ENCODE results near the gene S1PR3. TPM values are rescaled to one million over a fixed set of nuclear protein-coding genes. Genes with fewer than 3 reads are reported as not detected.

Gene S1PR3
- total and polyA plus RNA-seq, 9 of the 15 experiments (the other 6 are each of a cell fraction or from before 2014, with no cell fraction given) = 0.03 to 2.0 (median 0.29) TPM

GRCh38 chr9:89005323-89005722 lies 14.1 kb downstream of the S1PR3 start (continued):
- TF ChIP-seq ZBTB1 (CRISPR knock-in tag; IDR thresholded peaks at IDR 0.05; ENCODE audit: borderline replicate concordance, low read depth) (no peak), ZNF23 (CRISPR knock-in tag; IDR thresholded peaks at IDR 0.05) (no peak), ZNF174 (CRISPR knock-in tag; IDR thresholded peaks at IDR 0.05) (no peak), PRDM10 (IDR thresholded peaks at IDR 0.05; ENCODE audit: partially characterized antibody) (no peak), TCF7 (IDR thresholded peaks at IDR 0.05; ENCODE audit: borderline replicate concordance) (no peak)

- ChIA-PET POLR2A (no interaction called here), CTCF (ENCODE audit: low intra/inter-chr PET ratio) (no interaction called here)
- FAIRE-seq (no peak), DNase-seq (ENCODE audit: extremely low read depth in 1 of 4, low spot score in 3 of 4) (no peak), ATAC-seq (no peak)
- Histone ChIP-seq H3K4me1 (replicated peaks in 1 of 2; ENCODE audit: control insufficient read depth in 2 of 2, insufficient read depth in 2 of 2, low read length in 2 of 2) (peaks cover 0 to 3% of the 10 kb centered on the region in 2 experiments; a peak in 2 of 5 replicates), H3K27ac (ENCODE audit: extremely low read depth, low read depth, low read length) (no peak overlapping the region), H3K9me3 (replicated peaks; ENCODE audit: control insufficient read depth, insufficient read depth, low read depth, low read length) (no peaks in the 10 kb centered on the region), H4K20me1 (replicated peaks; ENCODE audit: control insufficient read depth, insufficient read depth, low read length) (no peaks in the 10 kb centered on the region), H3K36me3 (ENCODE audit: control insufficient read depth, insufficient read depth, low read length) (no peaks in the 10 kb centered on the region), H3K27me3 (ENCODE audit: control insufficient read depth in 2 of 2, insufficient read depth in 2 of 2, low read length in 2 of 2) (peaks cover 0 to 13% of the 10 kb centered on the region in 2 experiments; a peak in 2 of 5 replicates), H3K4me3 (no peak overlapping the region), H3K79me2 (ENCODE audit: control insufficient read depth, insufficient read depth, low read length) (no peaks in the 10 kb centered on the region), H3K4me2 (ENCODE audit: insufficient read depth, low read length) (no peak overlapping the region), H3K9me1 (ENCODE audit: control insufficient read depth, insufficient read depth, low read length) (no peaks in the 10 kb centered on the region), H2AFZ (ENCODE audit: low read depth, low read length) (no peak overlapping the region), H3K9ac (ENCODE audit: insufficient read depth in 1 of 2, low read depth in 2 of 2, low read length in 2 of 2) (no peak overlapping the region)
- intact Hi-C loops (cut with micrococcal nuclease) = no loop called here
- 8% methylated on average over 2 of the region's 2 CpGs for WGBS (ENCODE audit: insufficient coverage, low coverage, missing lambda C conversion rate)
- TF ChIP-seq ZSCAN32 (CRISPR knock-in tag; IDR thresholded peaks at IDR 0.05) (no peak), NFIX (CRISPR knock-in tag; IDR thresholded peaks at IDR 0.05; ENCODE audit: low read depth) (0 out of 2 replicates have a peak, but pooled peaks have one; percentile 37), NFIC (IDR thresholded peaks at IDR 0.05) (peak; percentile 89)
- in situ Hi-C loops (cut with MboI) = loop anchor here (25.0 kb wide), 1 partner anchor 1044 kb away; the partner anchor contains the start of gene CDK20
- BruUV-seq (replicated peaks) = no TSS peak
Observed at GRCh38 chr9:89006267-89006666, 15.0 kb downstream of the S1PR3 start.
